DOHH2 (cell line): ENCODE results near the gene METTL9.

Experiments used
- H3F3A ChIP-seq: fragments of 200-600 bp; sonication (generic), shearing (Covaris generic); 2 replicates; pipeline ENCODE4 v1.6.0; 2016; ENCODE audit warnings: antibody characterized with exemption, mild to moderate bottlenecking; ENCODE audit not compliant: control insufficient read depth, insufficient read depth
- H3K27ac ChIP-seq: fragments of 200-600 bp; sonication (generic); 2 replicates; pipeline ENCODE4 v1.5.1; 2014; ENCODE audit warnings: low read depth, mild to moderate bottlenecking, low read length, moderate library complexity
- H3K27me3 ChIP-seq: fragments of 200-600 bp; sonication (generic); 2 replicates; pipeline ENCODE4 v1.6.1; 2014; ENCODE audit warnings: mild to moderate bottlenecking, low read length, mixed read lengths; ENCODE audit not compliant: control insufficient read depth
- H3K36me3 ChIP-seq: fragments of 200-600 bp; sonication (generic); 2 replicates; pipeline ENCODE4 v1.6.1; 2014; ENCODE audit warnings: mild to moderate bottlenecking, low read length, moderate library complexity, mixed read lengths; ENCODE audit not compliant: control insufficient read depth
- H3K4me1 ChIP-seq: fragments of 200-600 bp; sonication (generic); 2 replicates; pipeline ENCODE4 v1.6.1; 2014; ENCODE audit warnings: mild to moderate bottlenecking, low read length, mixed read lengths; ENCODE audit not compliant: control insufficient read depth
- H3K4me2 ChIP-seq: fragments of 200-600 bp; sonication (generic); 2 replicates; pipeline ENCODE4 v1.6.0; 2014; ENCODE audit warnings: mild to moderate bottlenecking, low read length, moderate library complexity
- H3K4me3 ChIP-seq: fragments of 200-600 bp; sonication (generic); 2 replicates; pipeline ENCODE4 v1.5.1; 2014; ENCODE audit warnings: mild to moderate bottlenecking, low read length, mixed read lengths
- H3K79me2 ChIP-seq: fragments of 200-600 bp; sonication (generic); 2 replicates; pipeline ENCODE4 v1.6.1; 2014; ENCODE audit warnings: mild to moderate bottlenecking, low read length, mixed read lengths; ENCODE audit not compliant: control insufficient read depth
- H3K9me2 ChIP-seq: fragments of 200-600 bp; sonication (generic); replicated peaks from 2 replicates; pipeline ENCODE4 v1.6.1; 2014; ENCODE audit warnings: mild to moderate bottlenecking, low read length, mixed read lengths; ENCODE audit not compliant: control insufficient read depth
- H3K9me3 ChIP-seq: fragments of 200-600 bp; sonication (generic); 2 replicates; pipeline ENCODE4 v1.6.1; 2014; ENCODE audit warnings: antibody characterized with exemption, low read length, mixed read lengths; ENCODE audit not compliant: control insufficient read depth, insufficient read depth
- H4K20me1 ChIP-seq: fragments of 200-600 bp; sonication (generic); 2 replicates; pipeline ENCODE4 v1.6.0; 2014; ENCODE audit warnings: low read depth, mild to moderate bottlenecking, antibody characterized with exemption, low read length, moderate library complexity; ENCODE audit not compliant: control insufficient read depth, insufficient read depth
- CTCF ChIP-seq: fragments of 200-600 bp; sonication (generic); IDR thresholded peaks from one replicate; pipeline ENCODE4 v1.5.1; 2014; ENCODE audit warnings: antibody characterized with exemption, mild to moderate bottlenecking, low read depth, low read length; ENCODE audit not compliant: poor library complexity, severe bottlenecking
- EZH2phosphoT487 ChIP-seq: fragments of 200-600 bp; sonication (generic); IDR thresholded peaks from 2 replicates; pipeline ENCODE4 v1.6.1; 2017; ENCODE audit warnings: borderline replicate concordance, mild to moderate bottlenecking, antibody characterized with exemption, low read length, moderate library complexity, mixed read lengths

METTL9 gene

GRCh38 chr16:21704266-21704665, 104.9 kb downstream of the METTL9 start:
- Histone ChIP-seq H3K27me3 (peaks cover 17% of the 10 kb centered on the region), H3K9me2 (no peaks in the 10 kb centered on the region), H3K4me3 (no peak overlapping the region), H3K79me2 (no peaks in the 10 kb centered on the region), H3K27ac (no peak overlapping the region), H3F3A (peaks cover 7% of the 10 kb centered on the region; the same call in 1 of the 2 replicates), H4K20me1 (no peaks in the 10 kb centered on the region), H3K4me2 (peak overlapping the region; percentile 29; the same call in 1 of the 2 replicates), H3K9me3 (no peaks in the 10 kb centered on the region), H3K36me3 (no peaks in the 10 kb centered on the region), H3K4me1 (peaks cover 20% of the 10 kb centered on the region)
- no peak for TF ChIP-seq CTCF
- no peak for TF ChIP-seq EZH2phosphoT487

GRCh38 chr16:21704733-21705132, 105.4 kb downstream of the METTL9 start:
- Histone ChIP-seq H3K27me3 (peaks cover 17% of the 10 kb centered on the region), H3K9me2 (no peaks in the 10 kb centered on the region), H4K20me1 (no peaks in the 10 kb centered on the region), H3K9me3 (no peaks in the 10 kb centered on the region), H3F3A (peaks cover 7% of the 10 kb centered on the region; the same call in 1 of the 2 replicates), H3K36me3 (no peaks in the 10 kb centered on the region), H3K27ac (no peak overlapping the region), H3K4me2 (no peak overlapping the region), H3K4me1 (peaks cover 20% of the 10 kb centered on the region), H3K4me3 (no peak overlapping the region), H3K79me2 (no peaks in the 10 kb centered on the region)
- TF ChIP-seq CTCF = no peak
- TF ChIP-seq EZH2phosphoT487 = no peak
